DMS 273 (cell line): ENCODE measurements around the gene NBPF4.
"Not testable (repeated sequence)": the region's sequence is repeated elsewhere in the genome, so short reads cannot be mapped to it uniquely, and the experiment has no call there.

Experiments used
- DNase-seq: peaks from one replicate; lab custom pipeline; 2025; ENCODE audit not compliant: unreplicated experiment; lab: John Stamatoyannopoulos, UW

The NBPF4 gene

DNA sequence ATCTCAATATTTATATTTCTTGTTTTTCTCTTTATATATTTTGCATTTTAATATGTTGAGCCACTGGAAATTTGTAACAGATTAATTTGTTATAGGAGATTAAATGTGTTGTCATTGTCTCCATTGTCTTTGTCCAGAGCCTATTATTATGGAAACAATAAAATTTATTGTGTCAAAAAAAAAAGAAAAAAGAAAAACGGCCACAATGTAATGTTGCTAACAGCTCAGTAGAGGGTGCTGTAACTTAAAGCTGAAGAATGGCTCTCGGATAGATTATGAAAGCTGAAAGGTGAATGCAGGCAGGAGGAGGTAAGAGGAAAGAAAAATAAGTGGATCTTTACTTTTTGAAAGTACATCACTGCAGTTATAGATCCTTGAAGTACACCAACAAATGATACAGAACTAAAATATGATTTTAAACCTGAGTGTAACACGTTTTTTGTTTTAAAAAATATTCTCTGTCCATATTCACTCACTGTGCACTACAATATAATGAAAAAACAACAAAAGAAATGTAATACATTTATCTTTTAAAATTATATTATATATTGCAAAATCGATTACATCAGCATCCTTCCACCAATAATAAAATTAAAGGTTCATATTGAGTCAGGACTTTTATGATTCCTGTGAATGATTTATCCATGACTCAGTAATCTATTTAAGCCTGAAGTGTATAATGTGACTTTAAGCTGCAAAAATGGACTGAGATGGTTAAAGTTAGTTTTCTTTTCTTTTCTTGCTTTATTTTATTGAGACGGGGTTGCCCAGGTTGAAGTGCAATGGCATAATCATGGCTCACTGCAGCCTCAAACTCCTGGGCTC, 29.0 kb downstream of the NBPF4 start:
- peak; percentile 52 for DNase-seq

DNA sequence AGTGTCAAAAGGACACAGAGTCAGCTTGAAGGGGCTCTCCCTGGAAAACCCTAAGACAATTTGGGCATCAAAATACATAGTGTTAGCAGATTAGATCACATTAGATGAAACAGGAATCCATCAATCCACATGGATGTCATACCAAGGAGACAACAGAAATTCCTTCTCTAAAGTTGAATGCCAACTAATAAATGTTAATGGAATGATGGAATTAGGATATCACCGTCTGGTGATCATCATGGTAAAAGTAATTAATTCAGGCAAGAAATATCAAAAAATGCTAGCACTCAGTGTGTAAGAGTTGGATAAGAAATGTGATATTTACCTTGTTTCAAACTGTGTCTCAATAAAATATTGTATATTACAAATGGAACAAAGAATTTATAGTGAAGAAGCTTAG, 32.9 kb downstream of the NBPF4 start:
- DNase-seq: no peak

DNA sequence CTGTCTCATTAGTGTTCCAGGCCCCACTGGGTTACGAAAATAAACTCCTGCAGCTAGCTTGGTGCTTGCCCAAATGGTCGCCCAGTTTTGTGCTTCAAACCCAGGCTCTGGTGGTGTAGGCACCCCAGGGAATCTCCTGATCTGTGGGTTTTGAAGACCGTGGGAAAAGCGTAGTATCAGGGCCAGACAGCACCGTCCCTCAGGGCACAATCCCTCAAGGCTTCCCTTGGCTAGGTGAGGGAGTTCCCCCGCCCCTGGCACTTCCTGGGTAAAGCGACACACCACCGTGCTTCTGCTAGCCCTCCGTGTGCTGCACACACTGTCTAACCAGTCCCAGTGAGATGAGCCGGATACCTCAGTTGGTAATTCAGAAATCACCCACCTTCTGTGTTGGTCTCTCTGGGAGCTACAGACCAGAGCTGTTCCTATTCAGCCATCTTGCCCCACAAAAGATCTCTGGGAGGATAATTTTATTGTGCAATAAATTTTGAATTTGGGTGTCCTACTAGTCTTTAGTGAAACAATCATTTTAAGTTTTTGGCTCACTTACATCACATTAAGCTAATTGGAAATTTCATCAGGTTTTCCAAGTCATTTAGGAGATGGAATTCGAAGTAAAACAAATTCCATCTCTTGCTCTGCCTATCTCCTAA, 34.3 kb downstream of the NBPF4 start:
- DNase-seq: no peak

DNA sequence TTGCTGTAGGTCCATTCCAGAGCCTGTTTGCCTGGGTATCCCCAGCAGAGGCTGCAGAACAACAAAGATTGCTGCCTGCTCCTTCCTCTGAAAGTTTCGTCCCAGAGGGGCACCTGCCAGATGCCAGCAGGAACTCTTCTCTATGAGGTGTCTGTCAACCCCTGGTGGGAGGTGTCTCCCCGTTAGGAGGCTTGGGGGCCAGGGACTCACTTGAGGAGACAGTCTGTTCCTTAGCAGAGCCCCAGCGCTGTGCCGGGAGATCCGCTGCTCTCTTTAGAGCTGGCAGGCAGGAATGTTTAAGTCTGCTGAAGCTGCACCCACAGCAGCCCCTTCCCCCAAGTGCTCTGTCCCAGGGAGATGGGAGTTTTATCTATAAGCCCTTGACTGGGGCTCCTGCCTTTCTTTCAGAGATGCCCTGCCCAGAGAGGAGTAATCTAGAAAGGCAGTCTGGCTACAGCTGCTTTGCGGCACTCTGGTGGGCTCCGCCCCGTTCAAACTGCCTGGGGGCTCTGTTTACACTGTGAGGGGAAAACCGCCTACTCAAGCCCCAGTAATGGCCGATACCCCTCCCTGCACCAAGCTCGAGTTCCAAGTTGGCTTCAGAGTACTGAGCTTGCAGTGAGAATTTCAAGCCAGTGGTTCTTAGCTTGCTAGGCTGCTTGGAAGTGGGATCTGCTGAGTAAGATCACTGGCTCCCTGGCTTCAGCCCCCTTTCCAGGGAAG, 35.0 kb downstream of the NBPF4 start:
- no peak for DNase-seq

DNA sequence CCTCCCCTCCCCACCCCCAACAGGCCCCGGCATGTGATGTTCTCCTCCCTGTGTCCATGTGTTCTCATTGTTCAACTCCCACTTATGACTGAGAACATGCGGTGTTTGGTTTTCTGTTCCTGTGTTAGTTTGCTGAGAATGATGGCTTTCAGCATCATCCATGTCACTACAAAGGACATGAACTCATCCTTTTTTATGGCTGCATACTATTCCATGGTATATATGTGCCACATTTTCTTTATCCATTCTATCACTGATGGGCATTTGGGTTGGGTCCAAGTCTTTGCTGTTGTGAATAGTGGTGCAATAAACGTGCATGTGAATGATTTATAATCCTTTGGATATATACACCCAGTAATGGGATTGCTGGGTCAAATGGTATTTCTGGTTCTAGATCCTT, 40.3 kb downstream of the NBPF4 start:
- DNase-seq: not testable (repeated sequence)

DNA sequence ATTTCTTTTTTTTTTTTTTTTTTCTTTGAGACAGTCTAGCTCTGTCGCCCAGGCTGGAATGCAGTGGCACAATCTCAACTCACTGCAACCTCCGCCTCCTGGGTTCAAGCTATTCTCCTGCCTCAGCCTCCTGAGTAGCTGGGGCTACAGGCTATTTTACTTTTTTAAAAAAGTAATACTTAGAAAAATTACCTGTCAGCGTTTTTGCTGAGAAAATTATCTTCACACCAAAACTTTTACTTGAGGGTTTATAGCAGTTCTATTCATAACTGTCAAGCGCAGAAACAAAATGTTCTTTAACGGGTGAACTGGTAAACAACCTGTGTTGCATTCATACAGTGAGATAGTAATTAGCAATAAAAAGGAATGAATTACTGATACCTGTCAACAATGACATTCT, 42.2 kb downstream of the NBPF4 start:
- no peak for DNase-seq

DNA sequence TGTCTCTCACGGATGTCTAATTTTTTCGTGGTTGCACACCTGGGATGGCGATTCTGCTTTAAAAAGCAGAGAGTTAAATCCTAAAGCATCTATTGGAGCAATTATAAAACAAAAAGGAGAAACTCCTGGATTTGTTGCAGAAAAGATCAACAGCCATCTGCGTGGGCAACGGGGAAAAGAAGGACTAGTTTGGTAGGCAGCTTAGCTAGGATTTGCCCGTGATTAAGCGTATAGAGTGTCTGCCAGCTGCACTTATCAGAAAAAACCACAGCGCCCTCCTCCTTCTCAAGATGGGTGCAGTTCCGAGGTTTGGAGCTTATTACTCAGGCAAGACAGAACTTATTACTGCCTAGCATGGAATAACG, 43.2 kb downstream of the NBPF4 start:
- DNase-seq: peak; percentile 83

DNA sequence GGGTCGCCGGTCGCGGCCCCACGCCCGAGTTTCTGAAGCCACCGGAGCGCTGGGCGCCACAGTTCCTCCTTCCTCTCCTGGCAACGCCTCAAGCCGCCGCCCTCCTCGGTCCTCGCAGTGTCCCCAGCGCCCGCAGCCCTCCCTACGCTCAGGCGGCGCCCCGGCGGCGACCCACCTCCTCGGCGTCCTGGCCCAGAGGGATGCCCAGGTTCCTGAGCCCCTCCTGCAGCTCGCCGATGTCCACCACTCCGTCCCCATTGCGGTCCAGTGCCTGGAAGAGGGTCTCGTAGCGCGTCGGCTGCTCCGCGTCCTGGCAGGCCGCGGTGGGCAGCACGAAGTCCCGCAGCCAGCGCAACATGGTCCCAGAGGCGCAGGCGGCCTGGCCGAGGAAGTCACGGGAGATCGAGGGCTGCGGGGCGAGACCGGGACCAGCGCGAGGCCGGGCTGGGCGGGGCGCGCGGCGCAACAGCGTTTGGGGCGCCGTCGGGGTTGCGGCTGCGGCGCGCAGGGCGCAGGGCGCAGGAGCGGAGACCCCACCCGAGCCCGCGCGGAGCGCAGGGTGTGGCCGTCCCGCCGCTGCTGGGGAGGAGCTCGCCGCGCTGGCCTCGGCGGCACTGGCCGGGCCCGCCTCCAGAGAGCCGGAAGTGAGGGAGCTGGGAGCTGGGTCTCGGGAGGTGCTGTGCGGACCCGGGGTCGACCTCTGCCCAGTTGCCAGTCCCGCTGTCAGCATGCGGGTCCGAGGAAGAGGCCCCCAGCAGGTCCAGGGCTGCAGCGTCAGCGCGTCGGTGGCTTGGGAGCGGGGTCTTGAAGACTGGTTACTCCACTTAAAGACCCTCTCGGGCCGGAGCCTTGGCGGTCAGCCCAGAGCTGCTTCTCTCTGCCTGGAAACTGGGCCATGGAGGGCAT, 43.8 kb downstream of the NBPF4 start, which contains the start of gene SLC25A24:
Gene SLC25A24, minus strand, starts transcription at position 563 of the 906 bp plus-strand sequence. Its CDS starts 205 bp downstream, at position 358.
- DNase-seq: peak; percentile 87

DNA sequence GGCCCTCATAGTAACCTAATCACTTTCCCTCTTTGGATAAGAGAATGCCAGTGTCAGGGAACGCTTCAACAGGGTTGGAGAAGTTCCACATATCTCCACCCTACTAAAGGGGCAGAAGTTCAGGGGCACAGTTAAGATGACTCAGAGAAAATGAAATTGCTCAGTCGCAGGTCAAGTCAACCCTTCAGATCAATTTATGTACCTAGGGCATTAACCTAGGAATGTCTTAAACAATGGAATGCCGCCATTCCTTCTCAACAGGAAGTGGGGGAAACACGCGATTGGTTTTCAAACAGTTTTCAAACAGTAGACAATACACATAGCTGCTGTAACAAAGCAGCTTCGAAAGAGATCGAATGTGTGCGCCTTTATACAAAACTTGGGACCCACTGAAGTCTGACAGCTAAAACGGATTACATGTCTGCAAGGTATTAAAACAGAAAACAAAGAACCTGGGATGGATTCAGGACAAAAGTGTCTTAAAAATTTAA, 44.6 kb downstream of the NBPF4 start:
- peak; percentile 42 for DNase-seq

DNA sequence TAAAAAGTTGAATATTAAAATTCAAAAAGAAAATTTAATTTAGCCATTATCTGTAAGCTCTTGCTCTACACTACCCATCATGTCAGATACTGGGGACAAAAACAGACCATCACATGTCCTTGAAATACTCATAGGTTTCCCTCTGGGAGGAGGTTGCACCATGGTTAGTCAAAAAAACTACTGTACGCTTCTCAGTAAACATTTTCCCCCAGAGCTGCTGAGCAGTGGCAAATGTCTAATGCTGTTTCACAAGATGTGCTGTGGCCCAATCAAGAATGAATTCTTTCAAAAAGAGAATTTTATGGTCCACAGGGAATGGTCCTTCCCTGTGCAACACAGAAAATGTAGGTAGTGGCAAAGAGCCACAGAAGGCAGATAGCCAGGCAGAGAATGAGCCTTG, 49.8 kb downstream of the NBPF4 start:
- DNase-seq: no peak

DNA sequence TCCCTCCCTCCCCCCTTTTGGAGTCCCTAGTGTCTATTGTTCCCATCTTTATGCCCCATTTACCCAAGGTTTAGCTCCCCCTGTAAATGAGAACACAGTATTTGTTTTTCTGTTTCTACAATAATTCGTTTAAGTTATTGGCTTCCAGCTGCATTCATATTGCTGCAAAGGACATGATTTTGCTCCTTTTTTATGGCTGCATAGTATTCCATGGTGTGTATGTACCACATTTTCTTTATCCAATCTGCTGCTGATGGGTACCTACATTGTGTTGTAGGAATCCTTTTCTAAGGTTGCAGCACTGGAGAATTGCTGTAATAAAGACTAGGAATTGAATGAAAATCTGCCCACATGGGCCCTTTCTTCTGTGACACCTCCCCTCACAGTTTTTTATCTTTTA, 50.5 kb downstream of the NBPF4 start:
- DNase-seq: no peak

DNA sequence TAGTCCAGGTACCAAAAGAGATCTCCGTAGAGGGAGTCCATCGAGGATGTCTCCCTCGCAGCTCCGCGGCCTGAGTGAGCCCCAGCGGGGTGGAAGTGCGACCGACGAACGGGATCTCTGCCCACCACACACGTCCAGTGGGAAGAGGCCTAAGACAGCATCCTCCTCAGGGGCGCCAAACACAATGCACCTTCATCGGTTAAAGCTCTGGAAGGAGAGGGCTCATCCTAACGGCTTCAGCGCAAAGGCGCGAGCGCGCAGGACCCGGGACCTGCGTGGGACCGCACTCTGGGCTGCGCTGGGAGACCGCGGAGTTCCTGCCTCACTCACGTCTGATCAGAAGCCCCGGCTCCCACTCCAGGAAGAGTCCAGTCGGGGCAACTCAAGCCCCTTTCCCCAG, 51.3 kb downstream of the NBPF4 start:
- no peak for DNase-seq

DNA sequence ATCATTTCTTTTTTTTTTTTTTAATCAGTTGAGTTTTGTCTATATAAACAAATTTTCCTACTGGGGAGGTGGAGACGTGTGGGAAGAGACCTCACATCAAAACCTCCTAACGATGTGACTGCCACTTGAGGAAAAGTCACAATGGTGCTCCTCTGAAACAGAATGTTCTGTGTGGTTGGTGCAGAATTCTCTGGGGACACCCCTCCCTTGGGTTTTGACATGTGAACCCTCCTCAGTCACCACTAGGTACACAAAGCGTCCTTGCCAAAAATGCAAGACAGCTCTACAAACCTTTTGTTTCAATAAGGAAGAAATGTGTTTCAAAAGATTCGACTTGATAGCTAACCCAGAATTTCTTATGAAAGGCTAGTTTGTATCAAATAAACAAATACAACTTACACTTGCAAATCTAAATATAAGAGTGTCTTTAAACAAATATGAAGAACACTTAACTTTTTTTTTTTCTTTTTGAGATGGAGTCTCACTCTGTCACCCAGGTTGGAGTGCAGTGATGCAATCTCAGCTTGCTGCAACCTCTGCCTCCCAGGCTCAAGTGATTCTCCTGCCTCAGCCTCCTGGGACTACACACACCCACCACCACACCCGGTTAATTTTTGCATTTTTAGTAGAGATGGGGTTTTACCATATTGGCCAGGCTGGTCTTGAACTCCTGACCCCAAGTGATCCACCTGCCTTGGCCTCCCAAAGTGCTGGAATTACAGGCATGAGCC, 53.0 kb downstream of the NBPF4 start:
- DNase-seq: no peak

DNA sequence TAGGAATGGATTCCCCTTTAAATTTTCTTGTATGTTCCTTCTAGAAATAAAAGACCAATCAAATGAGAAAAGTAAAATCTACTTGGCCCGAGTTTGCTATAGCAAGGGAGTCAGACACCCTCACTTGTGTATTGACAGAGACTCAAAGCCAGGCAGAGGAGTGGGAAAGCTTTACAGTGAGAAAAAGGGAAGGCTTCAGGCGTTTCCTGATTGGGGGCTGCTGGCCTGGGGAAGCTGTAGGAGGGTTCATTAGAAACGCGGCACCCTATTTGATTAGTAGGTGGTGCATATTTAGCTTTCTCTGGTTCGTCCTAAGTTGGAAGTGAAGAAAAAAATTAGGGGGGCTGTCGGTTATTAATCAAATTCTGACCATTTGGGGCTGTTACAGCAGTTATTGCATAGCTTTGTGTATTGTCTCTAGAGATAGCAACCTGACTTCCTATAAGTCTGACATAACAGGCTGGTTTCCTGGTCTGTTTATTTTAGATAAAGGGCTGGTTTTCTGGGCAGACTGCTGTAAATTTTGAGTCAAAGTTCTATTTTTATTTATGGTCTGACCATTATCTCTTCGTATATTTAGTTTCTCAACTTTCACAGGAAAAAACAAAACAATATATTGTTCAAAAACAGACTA, 53.8 kb downstream of the NBPF4 start:
- no peak for DNase-seq

DNA sequence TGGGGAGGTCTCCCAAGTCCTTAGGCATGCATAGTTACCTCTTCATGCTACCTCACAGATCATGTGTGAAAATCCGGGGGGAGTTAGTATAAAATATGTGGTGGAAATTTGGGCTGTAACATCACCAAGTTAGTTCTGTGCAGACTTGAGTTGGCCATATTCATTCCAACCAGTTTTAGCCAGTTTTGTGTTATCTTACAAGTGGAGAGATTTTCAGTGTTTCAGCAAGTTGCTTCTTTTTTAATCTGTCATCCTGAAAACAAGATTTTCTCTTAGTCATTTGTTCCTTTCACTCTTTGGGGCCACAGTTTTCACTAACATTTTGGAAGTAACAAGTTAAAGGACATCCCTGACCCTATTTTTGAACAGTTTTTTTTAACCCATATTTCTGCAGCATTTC, 55.1 kb downstream of the NBPF4 start:
- DNase-seq: no peak

DNA sequence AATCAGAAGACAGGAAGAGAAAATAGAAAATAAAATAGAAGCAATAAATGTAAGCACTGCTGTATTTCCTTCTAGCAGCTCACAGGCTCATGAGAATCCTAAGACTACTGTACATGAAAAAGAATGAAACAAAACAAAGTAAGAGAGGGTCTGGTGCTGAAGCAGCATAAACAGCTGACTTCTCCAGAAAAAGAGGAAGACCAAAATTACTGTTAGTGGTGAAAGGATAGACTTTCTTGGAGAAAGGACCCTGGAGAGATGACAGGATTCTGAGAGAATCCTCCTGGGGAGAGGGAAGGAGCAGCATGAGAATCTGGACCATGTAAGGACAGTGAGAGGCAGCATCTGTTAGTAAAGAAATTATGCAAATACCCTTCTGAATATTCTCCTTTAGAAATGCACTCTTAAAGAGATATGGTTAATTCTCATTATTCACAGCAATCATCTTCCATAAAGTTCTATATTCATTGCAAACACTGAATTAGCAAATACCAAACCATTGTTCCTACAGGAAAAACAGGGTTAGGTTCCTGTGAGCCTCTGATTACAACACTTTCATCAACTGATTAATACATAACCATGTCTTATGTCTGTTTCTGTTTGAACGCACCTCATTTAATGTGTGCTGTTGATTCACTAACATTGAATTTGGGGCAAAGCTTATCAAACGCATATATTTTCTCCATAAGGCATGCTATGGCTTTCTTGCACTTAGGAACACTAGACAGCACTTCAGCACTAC, 60.7 kb downstream of the NBPF4 start:
- DNase-seq: no peak

DNA sequence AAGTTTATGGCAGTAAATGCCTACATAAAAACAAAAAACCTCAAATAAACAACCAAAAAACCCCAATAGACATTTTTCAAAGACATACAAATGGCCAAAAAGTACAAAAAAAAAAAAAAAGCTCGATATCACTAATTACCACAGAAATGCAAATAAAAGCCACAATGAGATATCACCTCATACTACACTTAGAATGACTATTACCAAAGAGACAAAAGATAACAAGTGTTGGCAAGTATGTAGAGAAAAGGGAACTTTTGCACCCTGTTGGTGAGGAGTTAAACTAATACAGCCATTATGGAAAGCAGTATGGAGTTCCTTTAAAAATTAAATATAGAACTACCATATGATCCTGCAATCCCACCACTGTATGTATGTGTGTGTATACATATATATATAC, 64.9 kb downstream of the NBPF4 start:
- DNase-seq: no peak
